ENCODE measurements around the gene KDM5B.

Gene KDM5B

DNA sequence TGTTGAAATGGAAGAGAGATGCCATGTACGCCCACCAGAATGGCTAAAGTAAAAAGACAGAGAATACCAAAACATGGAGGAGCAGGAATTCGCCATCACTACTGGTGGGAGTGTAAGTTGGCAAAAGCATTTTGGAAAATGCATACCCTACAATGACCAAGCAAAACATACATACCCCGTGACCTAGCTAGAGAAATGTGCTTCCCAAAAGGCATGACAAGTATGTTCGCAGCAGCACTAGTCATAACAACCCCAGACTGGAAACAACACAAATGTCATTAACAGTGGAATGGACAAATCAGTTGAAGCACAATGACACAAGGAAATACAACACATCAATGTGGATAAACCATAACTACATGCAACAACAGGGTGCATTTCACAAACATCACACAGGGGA, 125.2 kb downstream of the KDM5B start:
- DNase-seq = no peak

DNA sequence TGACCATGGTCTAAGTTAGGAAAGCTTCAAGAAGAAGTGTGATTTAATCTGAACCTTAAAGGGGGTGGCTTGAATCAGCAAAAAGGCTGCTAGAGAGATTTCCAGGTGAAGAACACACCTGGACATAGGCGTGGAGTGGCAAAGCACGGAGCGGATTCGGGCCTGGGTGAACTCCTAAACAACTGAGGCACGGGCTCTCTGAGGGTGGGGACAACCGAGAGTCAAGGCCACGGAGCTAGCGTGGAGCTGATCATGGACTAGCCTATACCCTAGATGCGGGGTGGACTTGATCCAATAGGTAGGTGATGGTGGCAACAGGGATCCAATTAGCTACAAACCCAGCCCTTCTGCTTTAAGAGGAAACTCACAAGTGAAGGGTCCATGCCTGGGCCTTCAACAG, 125.7 kb downstream of the KDM5B start:
- no peak for DNase-seq

DNA sequence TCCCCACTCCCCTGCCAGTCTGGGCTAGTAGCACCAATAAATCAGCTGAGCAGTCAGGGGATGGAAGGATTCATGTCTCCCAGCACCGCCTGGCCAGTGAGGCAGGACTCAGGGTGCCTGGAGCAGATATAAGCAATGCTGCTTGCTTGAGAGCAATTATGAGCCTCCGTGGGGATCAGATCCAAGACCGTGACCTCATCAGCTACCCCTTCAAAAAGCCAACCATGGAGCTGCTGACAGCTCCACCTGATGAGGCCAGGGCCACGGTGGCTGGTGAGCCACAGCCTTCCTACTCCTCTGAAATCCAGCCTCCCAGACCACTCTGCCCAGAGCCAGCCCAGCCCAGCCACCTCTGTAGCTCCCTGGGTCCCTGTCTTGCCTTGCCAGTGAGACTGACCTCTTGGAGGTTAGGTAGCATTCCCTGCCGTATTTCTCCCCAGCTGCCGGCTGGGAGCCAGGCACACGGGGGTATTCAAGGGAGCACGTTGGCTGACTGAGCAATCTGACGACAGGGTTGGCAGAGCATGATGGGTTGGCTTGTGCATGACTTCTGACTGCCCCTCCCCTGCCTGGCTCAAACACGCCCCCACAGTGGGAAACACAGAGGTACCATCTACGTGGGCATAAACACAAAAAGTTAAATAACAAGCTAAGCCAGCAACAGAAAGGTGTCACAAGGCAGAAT, 126.3 kb downstream of the KDM5B start:
- no peak for DNase-seq

DNA sequence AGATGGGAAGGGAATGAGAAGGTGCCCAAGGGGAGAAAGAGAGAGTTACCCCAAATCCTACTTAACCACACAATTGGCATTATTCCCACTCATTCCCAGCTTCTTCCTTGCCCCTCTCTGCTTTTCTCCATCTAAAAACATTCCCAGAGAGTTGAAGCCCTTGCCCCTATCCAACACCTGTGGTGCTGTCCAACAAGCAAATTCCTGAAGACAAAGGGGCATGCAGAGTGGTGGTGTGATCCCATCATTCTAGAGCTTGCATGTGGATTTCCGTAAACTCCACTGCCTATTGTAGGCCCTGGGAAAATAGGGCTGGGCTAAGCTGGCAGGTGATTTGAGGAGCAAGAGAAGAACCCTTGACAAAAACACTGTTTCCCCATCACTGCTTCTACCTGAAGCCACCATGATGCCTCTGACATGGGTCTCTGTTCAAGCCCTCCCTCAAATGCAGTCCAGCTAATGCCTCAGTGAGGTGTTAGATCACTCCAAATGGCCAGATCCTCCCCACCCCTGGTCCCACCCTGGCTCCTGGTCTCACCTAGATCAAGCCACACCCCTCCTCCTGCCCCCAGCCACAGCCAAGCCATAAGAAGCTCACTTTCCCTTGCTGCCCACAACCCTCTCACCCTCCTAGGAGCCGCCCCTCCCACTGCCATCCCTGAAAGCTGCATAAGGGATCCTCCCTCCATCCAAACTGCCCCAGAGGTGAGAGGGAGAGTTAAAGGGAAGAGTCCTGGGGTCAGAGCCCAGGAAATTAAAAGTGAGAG, 127.5 kb downstream of the KDM5B start:
- no peak for DNase-seq

DNA sequence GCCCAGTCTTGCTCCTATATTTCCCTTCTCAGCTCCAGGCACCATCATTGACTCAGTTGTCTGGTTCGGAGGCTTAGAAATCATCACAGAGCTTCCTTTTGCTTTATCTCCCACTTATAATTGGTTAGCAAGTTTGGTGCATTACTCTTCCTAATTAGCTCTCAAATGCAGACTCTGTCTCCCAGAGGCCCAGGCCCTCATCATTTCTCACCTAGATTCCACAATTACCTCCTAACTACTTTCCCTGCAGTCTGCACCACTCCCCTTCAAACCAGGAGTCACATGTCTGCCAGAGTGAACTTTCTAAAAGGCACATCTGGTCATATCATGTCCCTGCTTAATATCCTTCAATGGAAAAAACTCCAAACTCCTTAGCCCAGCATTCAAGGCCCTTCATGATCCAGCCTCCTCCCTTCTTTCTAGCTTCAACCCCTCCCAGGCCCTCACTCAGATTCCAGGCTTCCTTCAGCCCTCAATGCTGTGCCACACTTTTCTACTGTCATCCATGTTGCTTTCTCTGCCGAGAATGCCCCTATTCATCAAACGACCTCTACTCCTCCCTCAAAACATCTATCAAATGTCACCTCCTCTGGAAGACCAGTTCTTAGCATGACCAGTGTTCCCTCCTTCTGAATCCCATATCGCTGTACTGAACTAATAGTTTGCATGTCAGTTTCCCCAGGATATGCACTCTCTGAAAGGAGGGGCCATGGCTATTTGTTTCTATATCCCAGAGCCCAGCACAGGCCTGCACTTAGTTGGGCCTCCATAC, 128.6 kb downstream of the KDM5B start:
- DNase-seq = no peak

DNA sequence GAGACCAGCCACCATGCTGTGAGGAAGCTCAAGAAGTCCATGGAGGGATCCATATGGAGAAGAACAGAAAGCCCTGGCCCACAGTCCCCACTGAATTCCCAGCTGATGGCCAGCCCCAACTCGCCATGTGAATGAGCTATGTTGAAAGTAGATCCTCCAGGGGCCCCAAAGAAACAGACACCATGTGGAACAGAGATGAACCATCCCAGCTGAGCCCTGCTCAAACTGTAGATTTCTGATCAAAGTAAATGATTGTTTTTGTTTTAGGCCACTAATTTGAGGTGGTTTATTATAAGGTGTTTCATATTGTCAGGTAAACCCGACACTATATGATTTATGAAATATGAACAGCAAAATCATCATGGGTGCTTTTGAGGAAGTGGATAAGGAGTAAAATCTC, 130.8 kb downstream of the KDM5B start:
- DNase-seq = no peak

Measured in retina (tissue), 1 donor.